ENCODE results near the gene RCOR3.

Gene RCOR3

DNA sequence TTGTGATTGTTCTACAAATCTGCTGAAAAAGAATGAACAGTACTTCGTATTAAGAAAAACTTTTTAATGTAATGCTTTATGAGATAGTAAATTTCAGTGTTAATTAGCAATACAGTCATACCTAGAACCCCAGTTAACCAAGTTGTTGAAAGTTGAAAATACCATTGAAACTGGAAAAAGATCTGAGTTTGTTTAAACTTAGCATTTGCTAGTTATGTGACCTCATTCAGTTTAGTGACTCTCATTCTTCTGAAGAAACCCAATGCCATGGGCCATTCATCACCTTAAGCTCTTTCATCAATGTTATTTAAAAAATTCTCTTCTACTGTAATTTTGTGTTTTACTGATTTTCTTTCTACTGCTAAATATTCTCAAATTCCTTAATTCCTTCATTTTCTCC, 20.2 kb downstream of the RCOR3 start:
- TF ChIP-seq, protein P1, sequence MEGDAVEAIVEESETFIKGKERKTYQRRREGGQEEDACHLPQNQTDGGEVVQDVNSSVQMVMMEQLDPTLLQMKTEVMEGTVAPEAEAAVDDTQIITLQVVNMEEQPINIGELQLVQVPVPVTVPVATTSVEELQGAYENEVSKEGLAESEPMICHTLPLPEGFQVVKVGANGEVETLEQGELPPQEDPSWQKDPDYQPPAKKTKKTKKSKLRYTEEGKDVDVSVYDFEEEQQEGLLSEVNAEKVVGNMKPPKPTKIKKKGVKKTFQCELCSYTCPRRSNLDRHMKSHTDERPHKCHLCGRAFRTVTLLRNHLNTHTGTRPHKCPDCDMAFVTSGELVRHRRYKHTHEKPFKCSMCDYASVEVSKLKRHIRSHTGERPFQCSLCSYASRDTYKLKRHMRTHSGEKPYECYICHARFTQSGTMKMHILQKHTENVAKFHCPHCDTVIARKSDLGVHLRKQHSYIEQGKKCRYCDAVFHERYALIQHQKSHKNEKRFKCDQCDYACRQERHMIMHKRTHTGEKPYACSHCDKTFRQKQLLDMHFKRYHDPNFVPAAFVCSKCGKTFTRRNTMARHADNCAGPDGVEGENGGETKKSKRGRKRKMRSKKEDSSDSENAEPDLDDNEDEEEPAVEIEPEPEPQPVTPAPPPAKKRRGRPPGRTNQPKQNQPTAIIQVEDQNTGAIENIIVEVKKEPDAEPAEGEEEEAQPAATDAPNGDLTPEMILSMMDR (IDR thresholded peaks at IDR 0.05; ENCODE audit: borderline replicate concordance, insufficient read depth, low read depth, low read length), result no peak
- no peak overlapping the region for H3K4me3 ChIP-seq (ENCODE audit: low read depth, low read length)

DNA sequence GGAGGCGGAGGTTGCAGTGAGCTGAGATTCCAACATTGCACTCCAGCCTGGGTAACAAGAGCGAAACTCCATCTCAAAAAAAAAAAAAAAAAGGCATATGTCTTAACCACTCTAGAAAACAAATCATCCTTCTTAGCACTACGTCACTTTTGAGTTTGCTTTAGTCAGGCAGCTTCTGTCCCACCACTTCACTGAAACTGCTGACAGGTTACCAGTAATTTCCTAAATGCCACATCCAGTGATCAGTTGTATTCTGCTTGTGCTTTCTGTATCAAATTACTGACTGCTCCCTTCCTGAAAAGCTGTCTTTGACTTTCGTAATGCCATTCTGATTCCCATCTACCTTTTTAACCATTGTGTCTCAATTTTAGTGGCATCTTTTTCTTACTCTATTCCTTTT, 21.7 kb downstream of the RCOR3 start:
- H3K4me3 ChIP-seq (ENCODE audit: low read depth, low read length), result no peak overlapping the region
- TF ChIP-seq, protein P1 (IDR thresholded peaks at IDR 0.05; ENCODE audit: borderline replicate concordance, insufficient read depth, low read depth, low read length), result no peak

DNA sequence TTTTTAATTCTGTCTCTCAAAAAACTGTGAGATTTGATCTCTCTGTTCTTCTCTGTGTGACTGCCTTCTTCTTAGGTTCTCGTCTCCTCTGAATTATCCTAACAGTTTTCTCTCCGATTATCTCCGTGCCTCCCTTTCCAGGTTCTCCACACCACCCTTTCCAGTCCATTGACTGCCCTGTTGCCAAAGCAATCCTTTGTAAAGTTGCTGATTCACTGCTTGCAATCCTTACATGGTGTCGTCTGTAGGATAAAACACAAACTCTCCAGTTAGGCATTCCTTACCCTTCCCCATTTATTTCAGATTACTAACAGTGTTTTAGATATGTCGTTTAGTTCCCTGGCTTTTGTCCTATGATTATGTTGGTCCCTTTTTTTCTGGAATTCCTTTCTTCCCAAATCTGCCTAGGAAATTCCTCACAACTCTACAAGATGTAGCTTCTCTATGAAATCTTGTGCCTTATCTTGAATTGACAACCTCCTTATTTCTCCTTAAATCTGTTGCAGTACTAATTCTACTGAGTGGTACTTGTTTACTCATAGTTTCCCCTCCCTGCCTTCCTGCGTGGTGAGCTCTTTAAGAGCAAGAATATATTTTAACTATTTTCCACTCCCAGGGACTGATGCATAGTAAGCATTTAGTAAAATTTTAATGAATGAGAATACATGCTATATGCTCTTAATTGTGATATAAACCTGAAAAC, 22.3 kb downstream of the RCOR3 start:
- no peak overlapping the region for H3K4me3 ChIP-seq (ENCODE audit: low read depth, low read length)

DNA sequence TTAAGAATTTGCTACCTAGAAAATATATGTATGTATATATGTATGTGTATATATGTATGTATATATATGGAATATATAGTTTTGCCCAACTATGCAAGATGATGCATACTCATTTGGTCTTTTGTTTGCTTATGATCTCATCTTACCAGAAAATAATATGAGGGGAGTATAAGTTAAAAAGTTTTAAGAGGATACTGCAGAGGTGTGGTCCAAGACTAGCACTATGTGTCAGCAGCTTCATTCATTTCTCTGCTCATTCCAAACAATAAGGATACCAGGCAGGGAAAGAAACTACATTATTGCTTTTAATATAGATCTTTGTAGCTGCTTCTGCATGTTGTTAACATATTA, 22.8 kb downstream of the RCOR3 start:
- no peak overlapping the region for H3K4me3 ChIP-seq (ENCODE audit: low read depth, low read length)
- TF ChIP-seq, protein P1 (IDR thresholded peaks at IDR 0.05; ENCODE audit: borderline replicate concordance, insufficient read depth, low read depth, low read length), result no peak

More for the DNA sequence above, 22.3 kb downstream of the RCOR3 start:
- TF ChIP-seq, protein P1 (IDR thresholded peaks at IDR 0.05; ENCODE audit: borderline replicate concordance, insufficient read depth, low read depth, low read length), result no peak

DNA sequence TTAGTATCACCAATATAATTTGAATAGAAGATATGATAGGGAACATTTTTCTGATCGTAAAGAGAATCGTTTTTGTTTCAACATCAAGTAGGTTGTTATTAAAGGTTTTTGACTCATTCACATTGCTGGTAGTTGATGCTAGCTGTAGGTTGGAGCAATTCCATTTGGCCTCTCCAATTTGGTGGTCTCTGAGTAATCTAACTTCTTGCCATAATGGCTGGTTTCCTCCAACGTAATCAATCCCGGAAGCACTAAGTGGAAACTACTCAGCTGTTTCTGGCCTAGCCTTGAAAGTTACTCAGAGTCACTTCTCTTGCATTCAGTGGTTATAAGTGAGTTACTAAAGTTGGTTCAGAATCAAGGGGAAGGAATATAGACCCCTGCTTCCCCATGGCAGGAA, 26.0 kb downstream of the RCOR3 start:
- H3K4me3 ChIP-seq (ENCODE audit: low read depth, low read length), result no peak overlapping the region
- TF ChIP-seq, protein P1 (IDR thresholded peaks at IDR 0.05; ENCODE audit: borderline replicate concordance, insufficient read depth, low read depth, low read length), result no peak

DNA sequence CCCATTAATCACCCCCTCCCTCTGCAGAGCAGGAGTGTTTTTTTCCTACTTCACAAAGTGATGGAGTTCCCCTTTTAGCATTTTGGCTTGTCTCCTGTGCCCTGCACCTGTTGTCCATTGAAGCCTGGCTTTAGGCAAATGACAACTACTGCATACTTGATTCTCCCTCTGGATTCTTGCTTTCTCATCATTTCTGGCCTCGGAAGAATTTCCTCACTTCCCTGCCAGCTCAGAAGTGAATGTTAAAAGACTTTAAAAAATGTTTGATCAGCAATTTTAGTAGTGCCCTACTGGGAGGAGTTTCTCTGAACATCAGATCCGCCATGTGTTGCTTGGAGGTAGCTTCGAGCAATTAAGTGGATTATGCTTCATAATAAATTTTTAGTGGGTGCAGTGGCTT, 28.1 kb downstream of the RCOR3 start:
- TF ChIP-seq, protein P1 (IDR thresholded peaks at IDR 0.05; ENCODE audit: borderline replicate concordance, insufficient read depth, low read depth, low read length), result no peak
- H3K4me3 ChIP-seq (ENCODE audit: low read depth, low read length), result no peak overlapping the region

DNA sequence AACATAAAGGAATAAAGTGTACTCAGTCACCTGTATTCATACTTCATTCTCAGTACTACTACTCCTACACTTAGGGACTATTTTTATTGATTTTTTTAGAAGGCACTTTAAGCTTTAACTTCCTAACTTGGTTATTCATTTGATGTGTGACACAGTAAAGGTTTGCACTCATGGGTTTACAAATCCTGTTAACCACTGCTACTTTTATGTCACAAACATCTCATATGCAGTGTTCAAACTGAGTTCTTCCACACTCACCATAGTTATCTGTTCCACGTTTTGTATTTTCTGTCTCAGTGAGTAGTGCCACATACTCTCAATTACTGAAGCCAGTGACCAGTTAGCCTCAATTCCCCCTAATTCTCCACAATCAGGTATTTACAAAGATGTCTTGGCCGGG, 33.2 kb downstream of the RCOR3 start:
- no peak overlapping the region for H3K4me3 ChIP-seq (ENCODE audit: low read depth, low read length)

More for the DNA sequence above, 33.2 kb downstream of the RCOR3 start:
- TF ChIP-seq, protein P1 (IDR thresholded peaks at IDR 0.05; ENCODE audit: borderline replicate concordance, insufficient read depth, low read depth, low read length), result no peak

Data from GM12875 (cell line).